Activated CD4-positive, alpha-beta T cell treated with anti-CD3 and anti-CD28 coated beads, Interleukin-2, amount 10 ng/mL, durations not matched to agents 7 days and 5 days (primary cell): ENCODE measurements around the gene CUTA. TPM values are rescaled to one million over a fixed set of nuclear protein-coding genes. Genes with fewer than 3 reads are reported as not detected.

ENCODE experiments used
- CTCF ChIA-PET: fragments of 350-600 bp; sonication (Branson Sonifier 250); formaldehyde crosslinking; loops from one replicate; lab custom pipeline; 2021; ENCODE audit warnings: antibody characterized with exemption; lab: Charles Lee
- POLR2A ChIA-PET: fragments of 350-600 bp; sonication (Branson Sonifier 250); formaldehyde crosslinking; loops from one replicate; lab custom pipeline; 2021; ENCODE audit warnings: antibody characterized with exemption; lab: Charles Lee
- DNase-seq: peaks from one replicate; pipeline ENCODE4 v3.0.0-alpha.2; 2020
- H3K27ac Mint-ChIP-seq: one replicate; pipeline ENCODE4 v1.8.0; 2021; ENCODE audit warnings: mild to moderate bottlenecking, moderate library complexity, mixed read lengths
- H3K27me3 Mint-ChIP-seq: one replicate; pipeline ENCODE4 v1.8.0; 2021; ENCODE audit warnings: mixed read lengths
- H3K36me3 Mint-ChIP-seq: one replicate; pipeline ENCODE4 v1.8.0; 2021; ENCODE audit warnings: low read depth, mixed read lengths
- H3K4me1 Mint-ChIP-seq: one replicate; pipeline ENCODE4 v1.8.0; 2021; ENCODE audit warnings: mixed read lengths
- H3K4me3 Mint-ChIP-seq: one replicate; pipeline ENCODE4 v1.8.0; 2021; ENCODE audit warnings: mild to moderate bottlenecking, moderate library complexity, mixed read lengths
- H3K9me3 Mint-ChIP-seq: one replicate; pipeline ENCODE4 v1.8.0; 2021; ENCODE audit warnings: mixed read lengths
- total RNA-seq, 2 experiments: library from RNA; stranded (reverse); gene quantifications; one replicate each; pipeline ENCODE4 v1.2.3, GENCODE V29; 2021

CUTA gene
- total RNA-seq, 2 experiments from 2014 or later, result 191 to 207 TPM

GRCh38 chr6:33416386-33417127, 1.4 kb downstream of the CUTA start:
- no peak for DNase-seq
- ChIA-PET CTCF (interaction anchor here (0.9 to 3.9 kb wide), 4 partner anchors 10 to 14 kb away, joined by 3 to 28 read pairs (median 4); no protein-coding TSS in a partner anchor), POLR2A (interaction anchor here (0.7 kb wide), 1 partner anchor 170 kb away, joined by 6 read pairs; no protein-coding TSS in a partner anchor)
- H3K36me3 Mint-ChIP-seq, result peaks cover 31% of the 10 kb centered on the region
- H3K4me3 Mint-ChIP-seq, result peak overlapping the region; percentile 95
- H3K27ac Mint-ChIP-seq, result peak overlapping the region; percentile 97
- H3K9me3 Mint-ChIP-seq, result no peaks in the 10 kb centered on the region
- H3K4me1 Mint-ChIP-seq, result peaks cover 73% of the 10 kb centered on the region
- peaks cover 3% of the 10 kb centered on the region for H3K27me3 Mint-ChIP-seq

- H3K4me3 Mint-ChIP-seq, result peak overlapping the region; percentile 5
- H3K9me3 Mint-ChIP-seq, result no peaks in the 10 kb centered on the region
- peak overlapping the region; percentile 7 for H3K27ac Mint-ChIP-seq
- ChIA-PET POLR2A (no interaction called here), CTCF (interaction anchor here (1.2 kb wide), 1 partner anchor 13 kb away, joined by 3 read pairs; no protein-coding TSS in a partner anchor)
- H3K4me1 Mint-ChIP-seq, result peaks cover 71% of the 10 kb centered on the region
- H3K36me3 Mint-ChIP-seq, result peaks cover 31% of the 10 kb centered on the region
- no peaks in the 10 kb centered on the region for H3K27me3 Mint-ChIP-seq
- no peak for DNase-seq
Observed at GRCh38 chr6:33415831-33416230, 2.1 kb downstream of the CUTA start.

GRCh38 chr6:33414592-33415271, 3.2 kb downstream of the CUTA start:
- no peak overlapping the region for H3K4me3 Mint-ChIP-seq
- peak overlapping the region; percentile 75 for H3K27ac Mint-ChIP-seq
- peaks cover 71% of the 10 kb centered on the region for H3K4me1 Mint-ChIP-seq
- H3K27me3 Mint-ChIP-seq, result no peaks in the 10 kb centered on the region
- CTCF ChIA-PET, result no interaction called here
- no peak for DNase-seq
- peaks cover 34% of the 10 kb centered on the region for H3K36me3 Mint-ChIP-seq
- POLR2A ChIA-PET, result no interaction called here
- H3K9me3 Mint-ChIP-seq, result no peaks in the 10 kb centered on the region

- CTCF ChIA-PET, result no interaction called here
- Mint-ChIP-seq H3K4me1 (peaks cover 65% of the 10 kb centered on the region), H3K4me3 (no peak overlapping the region), H3K36me3 (peaks cover 43% of the 10 kb centered on the region), H3K27me3 (no peaks in the 10 kb centered on the region), H3K9me3 (no peaks in the 10 kb centered on the region), H3K27ac (peak overlapping the region; percentile 75)
- DNase-seq, result no peak
- POLR2A ChIA-PET, result no interaction called here
Observed at GRCh38 chr6:33413241-33414120, 4.4 kb downstream of the CUTA start.

- Mint-ChIP-seq H3K4me3 (peak overlapping the region; percentile 55), H3K4me1 (peaks cover 71% of the 10 kb centered on the region), H3K9me3 (no peaks in the 10 kb centered on the region), H3K36me3 (peaks cover 48% of the 10 kb centered on the region), H3K27ac (peak overlapping the region; percentile 82), H3K27me3 (no peaks in the 10 kb centered on the region)
- DNase-seq, result no peak
- ChIA-PET CTCF (interaction anchor here (1.1 kb wide), 1 partner anchor 16 kb away, joined by 3 read pairs; no protein-coding TSS in a partner anchor), POLR2A (no interaction called here)
Observed at GRCh38 chr6:33412140-33413009, 5.5 kb downstream of the CUTA start.

- no peak for DNase-seq
- peaks cover 65% of the 10 kb centered on the region for H3K4me1 Mint-ChIP-seq
Observed at GRCh38 chr6:33411632-33412005, 6.3 kb downstream of the CUTA start.

GRCh38 chr6:33410711-33411631, 6.9 kb downstream of the CUTA start, which contains the start of gene PHF1:
TSS of gene PHF1 (plus strand) at chr6:33411014. CDS start at chr6:33412264, 1,250 bp downstream.
- peak within 1 kb of the TSS; percentile 78 for H3K4me3 Mint-ChIP-seq
- POLR2A ChIA-PET, result interaction anchor here (0.6 to 1.4 kb wide), 3 partner anchors 20 to 160 kb away, joined by 3 to 4 read pairs (median 3); no protein-coding TSS in a partner anchor
- peaks cover 55% of the 10 kb centered on the region for H3K36me3 Mint-ChIP-seq
- peaks cover 60% of the 10 kb centered on the region for H3K4me1 Mint-ChIP-seq
- no peaks in the 10 kb centered on the region for H3K27me3 Mint-ChIP-seq
- peak within 1 kb of the TSS; percentile 97 for H3K27ac Mint-ChIP-seq
- H3K9me3 Mint-ChIP-seq, result no peaks in the 10 kb centered on the region
- CTCF ChIA-PET, result interaction anchor here (0.9 to 1.2 kb wide), 3 partner anchors 8 to 17 kb away, joined by 3 read pairs; no protein-coding TSS in a partner anchor
- DNase-seq, result peak; percentile 76

More at GRCh38 chr6:33411632-33412005, 6.3 kb downstream of the CUTA start:
- no peaks in the 10 kb centered on the region for H3K9me3 Mint-ChIP-seq
- ChIA-PET POLR2A (interaction anchor here (0.6 kb wide), 1 partner anchor 159 kb away, joined by 4 read pairs; no protein-coding TSS in a partner anchor), CTCF (interaction anchor here (1.1 kb wide), 1 partner anchor 15 kb away, joined by 3 read pairs; no protein-coding TSS in a partner anchor)
- H3K4me3 Mint-ChIP-seq, result peak overlapping the region; percentile 74
- H3K36me3 Mint-ChIP-seq, result peaks cover 53% of the 10 kb centered on the region
- peak overlapping the region; percentile 82 for H3K27ac Mint-ChIP-seq
- H3K27me3 Mint-ChIP-seq, result no peaks in the 10 kb centered on the region

- H3K4me3 Mint-ChIP-seq, result peak overlapping the region; percentile 78
- ChIA-PET POLR2A (interaction anchor here (1.0 to 1.4 kb wide), 3 partner anchors 10 to 66 kb away, joined by 3 read pairs; partner anchors contain the start of gene SYNGAP1), CTCF (interaction anchor here (0.7 to 1.2 kb wide), 4 partner anchors 9 to 162 kb away, joined by 3 read pairs; no protein-coding TSS in a partner anchor)
- peaks cover 61% of the 10 kb centered on the region for H3K4me1 Mint-ChIP-seq
- peak overlapping the region; percentile 97 for H3K27ac Mint-ChIP-seq
- H3K27me3 Mint-ChIP-seq, result no peaks in the 10 kb centered on the region
- peak; percentile 97 for DNase-seq
- H3K36me3 Mint-ChIP-seq, result peaks cover 60% of the 10 kb centered on the region
- H3K9me3 Mint-ChIP-seq, result no peaks in the 10 kb centered on the region
Observed at GRCh38 chr6:33410050-33410710, 7.7 kb downstream of the CUTA start.

- Mint-ChIP-seq H3K36me3 (peaks cover 65% of the 10 kb centered on the region), H3K27me3 (no peaks in the 10 kb centered on the region), H3K27ac (no peak overlapping the region), H3K9me3 (no peaks in the 10 kb centered on the region), H3K4me1 (peaks cover 52% of the 10 kb centered on the region), H3K4me3 (no peak overlapping the region)
- no peak for DNase-seq
- ChIA-PET POLR2A (no interaction called here), CTCF (interaction anchor here (0.6 to 1.9 kb wide), 4 partner anchors 12 to 557 kb away, joined by 3 to 5 read pairs (median 4); no protein-coding TSS in a partner anchor)
Observed at GRCh38 chr6:33407132-33407718, 10.7 kb downstream of the CUTA start.

- Mint-ChIP-seq H3K4me3 (no peak overlapping the region), H3K4me1 (peaks cover 46% of the 10 kb centered on the region), H3K27me3 (no peaks in the 10 kb centered on the region), H3K27ac (peak overlapping the region; percentile 81), H3K36me3 (peaks cover 71% of the 10 kb centered on the region), H3K9me3 (no peaks in the 10 kb centered on the region)
- DNase-seq, result no peak
- ChIA-PET POLR2A (no interaction called here), CTCF (interaction anchor here (0.9 kb wide), 2 partner anchors 11 to 14 kb away, joined by 3 to 4 read pairs; partner anchors contain the start of gene KIFC1)
Observed at GRCh38 chr6:33406126-33406525, 11.8 kb downstream of the CUTA start.
